GM21515 (cell line): ENCODE measurements around the gene NPTX1.

ENCODE experiments used
- ATAC-seq: cut with Tn5 transposase; IDR thresholded peaks from one replicate; pipeline ENCODE4 v1.9.1; 2021; ENCODE audit not compliant: unreplicated experiment

The NPTX1 gene

DNA sequence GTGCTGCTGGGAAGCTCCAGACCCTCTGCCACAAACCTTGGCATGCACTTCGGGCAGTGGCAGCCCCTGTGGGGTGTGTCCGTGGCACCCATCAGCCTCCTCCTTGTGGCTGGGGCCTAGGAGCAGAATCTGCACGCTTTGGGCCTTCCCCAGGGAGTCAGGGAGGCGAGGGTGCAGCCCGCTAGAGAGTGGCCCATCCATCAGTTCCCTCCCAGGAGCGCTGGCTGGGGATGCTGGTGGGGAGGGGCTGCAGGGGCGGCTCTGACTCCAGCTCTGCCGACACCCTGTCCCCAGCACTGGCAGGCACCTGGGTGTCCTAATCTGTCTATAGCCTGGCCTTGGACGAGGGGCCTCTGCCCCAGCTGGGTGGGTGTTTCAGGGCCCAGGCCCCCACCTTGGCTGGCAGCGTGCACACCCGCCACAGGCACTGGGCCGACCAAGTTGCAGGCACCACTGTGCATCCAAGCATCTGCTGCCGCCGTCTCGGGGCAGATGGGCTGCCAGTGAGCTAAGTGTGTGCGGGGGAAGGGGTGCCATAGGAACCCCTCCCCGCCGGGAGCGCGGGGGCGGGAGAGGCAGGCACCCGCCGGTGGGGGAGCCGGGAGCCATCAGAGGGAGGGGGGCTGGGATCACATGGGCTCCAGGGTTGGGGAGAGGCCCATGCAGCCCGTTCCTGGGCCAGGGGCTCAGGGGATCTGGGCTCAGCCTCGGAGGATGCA, 31.2 kb downstream of the NPTX1 start:
- no peak for ATAC-seq

DNA sequence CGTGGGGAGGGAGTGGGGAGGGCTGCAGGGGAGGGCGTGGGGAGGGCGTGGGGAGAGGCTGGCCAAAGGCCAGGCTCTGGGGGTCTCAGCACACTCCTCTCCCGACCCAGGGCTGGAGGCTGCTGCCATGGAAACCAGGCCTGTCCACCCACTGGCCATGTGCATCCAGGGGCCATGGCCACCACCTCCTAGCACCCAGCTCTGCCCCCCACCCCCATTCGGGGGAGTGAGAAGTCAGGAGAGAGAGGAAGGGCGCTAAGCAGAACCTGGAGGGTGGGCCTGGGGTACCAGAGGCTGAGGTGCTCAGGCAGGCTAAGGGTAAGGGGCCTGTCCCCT, 31.8 kb downstream of the NPTX1 start:
- no peak for ATAC-seq

DNA sequence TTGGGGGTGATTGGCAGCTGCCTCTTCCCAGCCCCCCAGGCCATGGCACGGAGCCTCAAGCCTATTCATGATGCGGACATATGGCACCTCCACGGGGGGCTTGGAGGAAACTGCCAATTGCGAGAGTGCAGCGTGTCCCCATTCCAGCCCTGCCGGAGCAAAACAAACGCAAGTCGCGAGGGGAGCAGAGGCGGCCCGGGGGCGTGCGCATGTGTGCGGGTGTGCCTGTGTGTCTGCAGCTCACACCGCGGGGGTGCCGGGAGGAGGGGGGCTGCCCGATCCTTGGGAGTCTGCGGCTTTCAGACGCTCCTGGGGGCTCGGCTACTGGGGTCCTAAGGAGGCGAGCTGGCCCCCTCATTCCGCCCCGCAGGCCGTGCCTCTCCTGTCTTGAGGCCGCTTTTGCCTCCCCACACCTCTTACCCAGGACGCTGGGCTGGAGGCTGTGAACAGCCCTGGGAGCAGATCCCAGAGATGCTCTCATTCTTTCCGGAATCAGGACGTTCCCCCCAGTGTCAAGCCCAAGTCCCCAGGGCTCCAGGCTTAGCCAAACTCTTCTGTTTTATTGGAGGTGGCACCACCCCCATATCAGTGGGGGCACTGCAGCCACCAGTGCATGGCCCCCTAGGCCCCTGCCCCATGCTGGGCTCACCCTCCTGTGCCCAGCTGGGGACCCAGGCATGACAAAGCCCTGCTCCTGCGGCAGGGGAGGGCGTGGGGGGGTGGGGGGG, 32.3 kb downstream of the NPTX1 start:
- ATAC-seq: no peak

DNA sequence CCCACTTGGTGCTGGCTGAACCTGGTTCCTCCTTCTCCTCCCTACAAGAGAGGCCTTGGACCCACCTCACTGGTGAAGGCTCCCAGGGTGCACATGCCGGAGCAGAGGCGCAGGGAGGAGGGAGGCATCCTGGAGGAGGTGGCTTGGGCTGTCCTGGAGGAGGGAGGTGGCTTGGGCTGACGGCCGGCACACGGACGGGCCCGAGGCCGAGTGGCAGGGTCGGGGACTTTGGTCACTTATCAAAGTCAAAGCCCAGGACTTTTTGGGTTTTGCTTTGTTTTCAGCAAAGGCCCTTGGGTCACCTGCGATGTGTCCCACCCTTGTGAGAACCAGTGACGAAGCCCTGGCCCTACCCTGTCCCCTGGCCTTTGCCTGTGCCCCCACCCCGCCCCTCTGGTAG, 32.9 kb downstream of the NPTX1 start:
- ATAC-seq: no peak

DNA sequence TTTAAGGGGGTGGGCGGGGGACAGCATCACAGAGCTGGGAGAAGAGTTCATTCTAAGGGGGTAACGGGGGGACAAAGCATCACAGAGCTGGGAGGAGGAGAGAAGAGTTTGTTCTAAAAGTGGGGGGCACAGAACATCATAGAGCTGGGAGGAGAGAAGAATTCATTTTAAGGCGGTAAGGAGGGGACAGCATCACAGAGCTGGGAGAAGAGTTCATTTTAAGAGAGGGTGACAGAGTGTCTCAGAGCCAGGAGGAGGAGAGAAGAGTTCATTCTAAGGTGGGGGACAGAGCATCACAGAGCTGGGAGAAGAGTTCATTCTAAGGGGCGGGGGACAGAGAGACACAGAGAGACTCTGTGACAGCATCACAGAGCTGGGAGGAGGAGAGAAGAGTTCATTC, 33.6 kb downstream of the NPTX1 start:
- ATAC-seq: no peak

DNA sequence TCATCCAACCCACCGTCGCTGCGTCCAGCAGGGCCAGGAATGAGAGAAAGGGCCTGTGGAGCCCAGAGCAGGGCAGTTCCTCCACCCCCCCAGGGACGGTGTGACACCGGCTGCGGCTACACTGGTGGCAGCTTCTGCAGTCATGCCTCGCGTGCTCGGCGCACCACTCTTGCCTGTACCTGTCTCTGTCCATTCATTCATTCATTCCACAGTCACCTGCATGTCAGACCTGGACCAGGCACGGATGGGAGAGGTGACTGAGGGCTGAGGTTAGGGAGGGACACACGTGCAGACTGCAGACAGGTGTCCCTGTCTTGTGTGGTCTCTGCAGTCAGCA, 34.1 kb downstream of the NPTX1 start:
- ATAC-seq: no peak

DNA sequence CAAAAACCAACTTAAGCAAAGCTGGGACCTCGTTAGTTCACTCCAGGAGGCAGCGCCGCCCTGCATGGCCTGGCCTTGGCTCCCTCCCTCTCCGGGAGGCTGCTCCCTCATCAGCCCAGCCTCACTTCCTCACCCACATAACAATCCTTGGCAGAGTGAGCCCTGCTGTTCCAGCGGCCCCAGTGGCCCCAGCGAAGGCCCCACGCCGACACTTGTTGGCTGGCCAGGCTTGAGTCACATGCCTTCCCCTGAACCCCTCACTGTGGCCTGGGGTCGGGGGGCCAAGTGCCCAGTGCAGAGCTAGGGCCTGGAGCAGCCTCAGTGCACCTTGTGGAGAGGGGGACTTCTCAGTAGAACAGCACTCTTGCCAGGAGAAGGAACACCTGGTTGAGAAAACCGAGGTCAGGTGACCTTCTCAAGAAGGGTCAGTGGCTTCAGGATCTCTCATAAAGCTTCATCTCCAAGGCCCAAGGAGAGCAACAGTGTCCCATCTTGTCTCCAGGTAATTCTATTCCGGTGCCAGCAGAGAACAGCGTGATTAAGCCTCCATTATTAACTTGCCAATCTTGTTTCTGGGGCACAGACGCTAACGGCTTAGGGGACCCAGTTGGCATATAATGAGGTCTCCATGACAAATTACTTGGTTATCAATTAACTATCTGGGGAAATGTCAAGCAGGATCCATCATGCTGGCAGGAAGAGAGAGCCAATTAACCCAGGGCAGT, 34.6 kb downstream of the NPTX1 start:
- no peak for ATAC-seq

DNA sequence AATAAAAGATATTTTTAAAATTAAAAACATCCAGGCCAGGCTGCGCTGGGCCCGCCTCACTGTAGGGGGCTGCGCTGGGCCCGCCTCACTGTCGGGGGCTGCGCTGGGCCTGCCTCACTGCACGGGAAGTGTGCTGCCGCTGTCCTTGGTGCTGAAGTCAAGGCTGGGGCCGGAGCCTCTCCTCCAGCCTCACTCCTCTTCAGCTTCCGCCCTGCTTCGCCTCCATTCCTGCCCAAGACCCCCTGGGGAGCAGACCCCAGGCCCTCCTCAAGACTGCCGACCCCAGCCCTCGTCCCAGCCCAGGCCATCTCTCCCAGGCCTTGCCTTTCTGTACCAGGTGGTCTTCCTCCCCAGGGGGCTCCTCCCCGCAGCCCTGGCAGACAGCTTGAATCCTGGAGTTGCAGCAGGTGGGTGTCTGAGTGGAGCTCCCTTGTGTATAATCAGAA, 35.3 kb downstream of the NPTX1 start:
- ATAC-seq: no peak

DNA sequence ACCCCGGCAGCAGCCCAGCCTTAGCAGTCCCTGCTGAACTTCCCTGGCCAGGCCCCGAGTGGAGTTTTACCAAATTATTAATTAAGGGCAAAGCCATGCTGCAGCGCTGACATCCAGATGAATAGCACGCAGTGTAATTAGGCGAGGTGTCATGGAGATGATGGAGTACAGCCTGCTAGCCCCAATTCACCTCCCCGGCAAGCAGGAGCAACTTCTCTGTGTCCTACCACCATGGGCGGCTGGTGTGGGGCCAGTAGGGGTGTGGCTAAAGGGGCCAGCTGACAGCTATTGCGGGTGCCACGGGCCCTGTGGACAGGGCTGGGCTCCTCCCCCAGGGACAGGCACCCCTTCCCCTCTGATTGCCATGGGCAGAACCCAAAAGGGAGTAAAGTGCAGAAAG, 36.9 kb downstream of the NPTX1 start:
- no peak for ATAC-seq

DNA sequence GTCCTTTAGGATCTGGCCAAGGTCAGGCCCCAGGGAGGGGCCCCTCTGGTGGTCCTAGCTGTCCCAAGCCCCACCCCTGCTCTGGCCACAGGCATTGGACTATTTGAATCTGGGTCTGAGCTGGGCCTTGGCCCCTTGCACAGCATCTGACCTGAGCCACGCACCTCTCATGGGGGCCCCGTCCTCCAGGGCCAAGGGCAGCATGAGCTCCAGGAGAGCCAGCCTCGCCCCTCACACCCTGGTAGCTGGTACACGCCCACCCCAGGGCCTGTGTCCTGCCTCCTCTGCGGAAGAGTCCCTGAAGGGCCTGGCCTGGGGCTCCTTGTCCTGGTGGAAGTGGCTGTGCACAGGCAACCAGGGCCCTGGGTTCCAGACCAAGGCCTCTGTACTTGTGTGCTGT, 37.6 kb downstream of the NPTX1 start:
- no peak for ATAC-seq

DNA sequence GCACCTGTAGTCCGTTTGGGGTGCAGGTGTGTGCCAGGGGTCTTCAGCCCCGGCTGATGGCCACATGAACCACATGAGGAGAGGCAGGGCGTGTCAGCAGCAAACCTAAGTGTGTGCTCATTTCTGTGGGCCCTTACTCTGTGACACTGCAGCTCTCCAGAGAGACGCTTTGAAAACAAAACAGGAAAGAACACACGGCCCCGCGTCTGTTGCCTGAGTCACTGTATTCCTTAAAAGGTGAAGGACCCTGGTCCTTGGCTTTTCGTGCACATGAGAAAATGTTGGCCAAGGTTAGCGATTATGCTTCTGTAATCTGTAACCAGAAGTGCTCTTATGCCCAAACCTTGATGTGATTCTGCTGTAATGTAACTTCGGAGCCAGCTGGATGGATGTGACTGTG, 38.9 kb downstream of the NPTX1 start:
- ATAC-seq: no peak

DNA sequence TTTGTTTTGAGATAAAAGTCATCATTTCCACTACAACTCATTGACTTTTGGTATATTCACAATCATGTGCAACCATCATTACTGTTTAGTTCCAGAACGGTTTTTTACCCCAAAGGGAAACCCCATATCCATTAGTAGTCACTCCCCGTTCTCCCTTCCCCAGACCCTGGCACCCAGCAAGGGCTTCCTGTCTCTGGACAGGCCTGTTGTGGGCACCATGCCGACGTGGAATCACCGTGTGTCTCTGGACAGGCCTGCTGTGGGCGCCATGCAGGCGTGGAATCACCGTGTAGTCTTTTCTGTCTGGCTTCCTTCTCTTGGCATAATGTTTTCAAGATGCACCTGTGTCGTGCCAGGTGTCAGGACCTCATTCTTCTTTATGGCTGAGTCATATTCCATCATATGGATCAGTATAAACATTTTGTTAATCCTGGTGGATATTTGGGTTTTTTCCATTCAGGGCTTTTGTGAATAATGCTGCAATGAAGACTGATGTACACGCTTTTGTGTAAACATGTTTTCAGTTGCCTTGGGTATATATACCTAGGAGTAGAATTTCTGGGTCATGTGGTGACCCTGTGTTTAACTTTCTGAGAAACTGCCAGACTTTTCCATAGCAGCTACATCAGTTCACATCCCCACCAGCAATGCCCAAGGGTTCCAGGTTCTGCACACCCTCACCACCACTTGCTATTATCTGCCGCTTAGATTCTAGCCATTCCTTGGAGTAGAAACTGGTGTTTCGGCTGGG, 42.3 kb downstream of the NPTX1 start:
- no peak for ATAC-seq

DNA sequence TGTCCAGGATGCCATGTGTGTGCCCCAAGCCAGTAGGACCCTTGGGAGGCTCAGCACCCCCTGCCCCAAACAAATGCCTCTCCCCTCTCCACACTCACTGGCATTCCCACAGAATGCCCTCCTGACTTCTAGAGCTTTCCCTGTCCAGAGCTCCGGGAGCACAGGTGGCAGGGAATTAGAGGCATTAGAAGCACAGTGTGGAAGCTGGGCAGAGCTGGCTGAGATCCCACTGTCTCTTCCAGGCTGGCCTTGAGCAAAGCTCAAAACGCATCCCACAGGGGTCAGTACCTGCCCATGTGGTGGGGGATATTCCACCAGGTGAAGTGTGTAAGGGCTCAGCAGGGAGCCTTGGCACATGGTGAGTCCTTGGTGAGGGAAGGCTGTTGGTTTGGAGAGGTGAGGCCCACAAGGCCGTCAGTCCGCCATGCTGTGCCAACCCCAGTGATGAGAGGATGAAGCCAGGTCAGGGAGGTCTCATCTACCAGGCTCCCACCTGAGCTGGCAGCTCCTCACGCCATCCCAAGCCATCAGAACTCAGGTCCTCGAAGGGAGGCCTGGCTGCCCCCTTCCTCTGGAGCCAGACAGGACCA, 43.4 kb downstream of the NPTX1 start:
- no peak for ATAC-seq

DNA sequence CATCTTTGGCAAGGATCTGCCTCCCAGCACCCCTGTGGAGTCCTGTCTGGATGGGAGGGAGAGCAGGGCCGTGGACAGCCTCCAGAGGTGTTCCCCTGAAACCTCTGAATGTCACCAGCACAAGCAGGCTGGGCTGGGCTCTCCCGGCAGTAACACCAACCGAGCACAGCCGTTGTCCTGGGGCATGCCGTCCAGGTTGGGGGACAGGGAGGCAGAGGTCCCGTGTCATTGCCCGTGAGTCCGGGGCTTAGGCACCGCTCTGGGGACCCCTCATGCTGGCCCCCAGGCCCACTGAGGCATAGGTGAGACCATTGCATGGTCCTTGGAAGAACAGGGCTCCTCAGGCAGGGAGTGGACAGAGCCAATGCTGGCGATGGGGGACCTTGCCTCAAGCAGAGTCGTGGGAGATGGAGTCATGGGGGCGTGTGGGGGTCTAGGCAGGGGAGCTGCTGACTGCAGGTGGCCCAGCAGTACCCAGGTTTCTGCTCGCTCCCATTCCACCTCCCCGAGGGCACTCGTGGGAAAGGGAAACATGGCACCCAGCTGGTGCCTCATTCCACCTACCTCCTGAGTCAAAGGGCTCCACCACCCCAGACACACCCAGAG, 44.0 kb downstream of the NPTX1 start:
- ATAC-seq: no peak

DNA sequence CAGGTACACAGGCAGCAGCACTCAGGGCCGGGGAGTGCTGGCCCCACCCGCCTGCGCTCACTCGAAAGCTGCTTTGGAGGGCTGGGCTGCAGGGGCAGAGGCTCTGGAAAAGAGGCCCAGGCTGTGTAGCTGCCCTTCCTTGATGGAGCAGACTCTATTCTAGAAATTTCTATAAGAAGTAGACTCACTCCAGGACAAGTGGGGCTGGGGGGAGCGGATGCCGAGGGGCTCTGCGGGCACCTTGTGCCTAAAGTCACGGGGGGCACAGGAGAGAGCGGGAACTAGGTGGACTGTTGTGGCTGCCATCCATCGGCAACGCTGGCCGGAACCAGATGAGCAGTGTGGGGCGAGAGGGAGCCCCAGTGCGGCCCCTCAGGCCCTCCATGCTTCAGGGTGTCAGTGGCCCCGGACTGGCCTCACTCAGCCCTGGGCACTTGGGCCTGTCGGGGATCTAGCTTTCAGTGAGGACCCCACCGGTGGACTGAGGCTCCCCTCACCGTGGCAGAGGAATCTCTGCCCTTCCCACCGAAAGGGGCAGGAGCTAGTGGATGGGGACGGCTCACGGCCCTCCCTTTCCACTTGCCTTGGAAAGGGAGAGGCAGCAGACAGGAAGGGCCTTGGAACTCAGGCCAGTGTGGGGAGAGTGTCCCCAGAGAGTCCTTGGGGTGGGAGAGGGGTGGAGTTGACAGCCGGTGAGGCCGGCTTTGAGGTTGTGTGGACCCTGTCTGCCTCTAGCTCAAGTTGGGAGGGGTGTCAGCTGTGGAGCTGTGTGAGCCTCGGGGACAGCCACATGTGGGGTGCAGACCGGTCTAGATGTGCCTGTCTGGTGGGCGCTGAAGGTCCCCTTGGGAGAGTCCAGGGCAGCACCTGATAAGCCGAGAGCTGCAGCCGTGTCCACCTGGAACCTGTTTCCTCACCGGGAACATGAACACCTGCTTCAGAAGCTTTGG, 44.9 kb downstream of the NPTX1 start:
- ATAC-seq: no peak

DNA sequence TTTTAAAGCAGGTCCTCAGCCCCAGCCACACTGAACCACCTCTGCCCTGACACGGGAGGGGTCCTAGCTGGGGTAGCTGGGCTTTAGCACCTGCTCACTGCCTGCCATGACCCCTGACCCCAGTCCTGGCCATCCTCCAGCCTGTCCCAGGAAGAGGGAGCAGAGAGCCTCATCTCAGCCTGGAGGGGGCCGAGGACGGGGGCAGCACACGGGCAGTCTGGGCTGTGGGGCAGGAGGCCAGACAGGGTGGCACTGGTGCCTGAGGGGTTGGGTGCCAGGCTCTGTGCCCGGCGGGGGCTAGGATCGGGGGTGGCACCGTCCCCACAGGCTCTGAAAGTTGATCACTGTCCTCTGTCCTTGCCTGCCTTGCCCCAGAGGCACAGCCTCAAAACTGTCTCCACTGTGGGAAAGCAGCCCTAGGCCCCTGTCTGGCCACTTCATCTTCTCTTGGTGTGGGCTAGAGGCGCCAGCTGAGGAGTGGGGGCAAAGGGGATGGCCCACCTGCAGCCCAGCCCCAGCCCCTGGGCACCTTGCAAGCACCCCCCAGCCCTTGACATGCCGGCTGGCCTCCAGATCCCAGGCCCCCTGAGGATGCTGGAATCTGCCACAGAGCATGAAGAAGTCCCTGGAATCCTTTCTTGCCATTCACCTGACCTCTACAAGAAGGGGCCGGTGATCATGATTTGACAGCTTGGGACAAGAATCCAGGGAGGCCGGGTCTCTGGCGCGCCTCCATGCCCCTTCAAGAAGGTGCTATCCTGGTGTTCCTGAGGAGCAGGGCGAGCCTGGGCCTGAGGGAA, 45.8 kb downstream of the NPTX1 start:
- ATAC-seq: no peak

DNA sequence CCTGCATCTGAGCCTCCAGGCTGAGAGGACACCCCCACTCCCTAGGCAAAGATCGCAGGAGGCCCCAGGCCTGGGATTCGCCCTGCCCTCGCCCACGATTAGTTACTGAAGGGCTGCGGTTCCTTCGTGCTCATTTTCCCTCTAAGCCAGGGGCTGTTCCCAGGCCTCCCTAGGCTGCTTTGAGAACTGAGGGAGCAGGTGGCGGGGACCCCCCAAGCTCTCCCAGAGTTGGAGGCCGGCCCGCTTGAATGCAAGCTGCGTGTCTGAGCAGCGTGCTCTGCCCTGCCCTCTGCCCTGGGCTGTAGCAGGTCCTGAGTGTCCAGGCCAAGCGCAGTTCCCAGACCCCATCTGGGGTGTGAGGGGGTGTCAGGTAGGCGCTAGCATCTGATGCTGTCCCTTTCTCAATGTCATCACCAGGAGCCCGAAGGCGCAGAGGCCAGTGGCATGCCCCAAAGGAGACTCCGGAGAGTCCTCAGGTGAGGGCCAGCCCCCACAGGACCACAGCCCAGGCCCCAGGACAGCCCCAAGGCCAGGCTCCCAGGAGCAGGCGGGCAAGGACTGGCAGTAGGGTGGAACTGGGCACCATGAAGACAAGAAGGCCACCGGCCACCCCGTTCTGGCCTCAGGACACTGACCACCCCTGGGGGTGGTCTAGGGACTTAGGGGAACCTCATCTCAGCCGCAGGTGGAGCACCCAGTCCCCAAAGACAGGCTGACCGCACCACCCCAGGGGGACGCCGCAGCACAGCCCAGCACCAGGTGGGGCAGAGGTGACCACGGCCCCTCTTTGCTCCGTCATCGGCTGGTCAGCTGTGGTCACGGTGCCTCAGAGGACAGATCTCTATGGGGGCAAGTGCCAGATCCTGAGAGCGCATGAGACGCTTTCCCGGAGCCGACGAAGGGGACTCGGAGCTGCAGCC, 46.8 kb downstream of the NPTX1 start:
- no peak for ATAC-seq

DNA sequence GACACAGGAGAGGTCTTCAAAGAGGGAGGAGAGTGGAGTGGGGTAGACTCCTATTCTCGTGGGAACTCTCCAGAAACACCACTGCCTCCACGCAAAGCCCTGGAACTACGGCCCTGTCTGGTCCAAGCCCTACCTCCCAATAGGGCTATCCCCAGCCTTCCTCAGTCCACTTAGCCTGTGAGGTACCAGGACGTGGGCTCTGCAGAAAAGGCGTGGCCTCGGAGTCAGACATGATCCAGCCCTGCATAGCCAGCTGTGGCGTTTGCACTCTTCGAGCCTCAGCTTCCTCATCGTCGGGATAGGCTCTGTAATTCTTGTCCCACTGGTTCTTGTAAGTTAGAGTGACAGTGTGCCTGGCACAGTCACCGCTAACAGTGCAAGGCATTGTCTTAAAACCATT, 47.6 kb downstream of the NPTX1 start:
- ATAC-seq: no peak
